GM12872 (cell line): ENCODE results near the gene TULP1.

ENCODE experiments used
- TF ChIP-seq, protein P1 (sequence below): IDR thresholded peaks from 3 replicates; pipeline ENCODE4 v1.5.1; 2011; ENCODE audit warnings: low read depth, mild to moderate bottlenecking, low read length, moderate library complexity; ENCODE audit not compliant: insufficient read depth

The TULP1 gene

DNA sequence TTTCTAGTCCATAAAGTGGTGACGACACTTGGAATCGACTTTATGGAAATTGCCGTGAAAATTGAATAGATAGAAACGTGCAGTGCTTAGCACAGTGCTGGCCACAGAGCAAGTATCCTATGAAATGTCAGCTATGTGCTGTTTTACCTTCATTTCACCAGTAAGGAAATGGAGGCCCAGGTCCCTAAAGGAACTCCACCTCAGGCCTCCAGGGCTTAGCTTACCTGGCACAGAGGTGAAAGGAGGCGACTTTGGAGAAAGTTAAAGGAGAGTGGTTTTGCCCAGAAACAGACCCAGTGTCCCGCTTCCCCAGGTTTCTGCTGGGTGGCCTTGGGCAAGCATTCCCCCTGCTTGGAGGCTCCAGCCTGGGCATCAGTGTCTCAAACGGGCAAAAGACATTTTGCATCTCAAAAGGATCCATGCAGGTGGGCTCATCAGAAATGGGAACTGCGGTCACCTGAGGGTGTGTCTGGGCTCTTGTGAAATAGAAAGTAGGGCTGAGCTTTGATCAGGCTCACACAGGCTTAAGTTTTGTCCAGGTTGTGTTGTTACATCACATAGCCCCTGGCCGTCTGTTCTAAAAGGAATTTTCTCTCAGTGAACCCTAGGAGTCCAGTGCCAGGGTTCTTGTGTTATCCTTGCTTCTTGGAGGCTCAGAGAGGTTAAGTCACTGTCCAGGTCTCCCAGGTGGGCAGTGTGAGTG lies 6.8 kb upstream of the TULP1 start:
- TF ChIP-seq, protein P1, sequence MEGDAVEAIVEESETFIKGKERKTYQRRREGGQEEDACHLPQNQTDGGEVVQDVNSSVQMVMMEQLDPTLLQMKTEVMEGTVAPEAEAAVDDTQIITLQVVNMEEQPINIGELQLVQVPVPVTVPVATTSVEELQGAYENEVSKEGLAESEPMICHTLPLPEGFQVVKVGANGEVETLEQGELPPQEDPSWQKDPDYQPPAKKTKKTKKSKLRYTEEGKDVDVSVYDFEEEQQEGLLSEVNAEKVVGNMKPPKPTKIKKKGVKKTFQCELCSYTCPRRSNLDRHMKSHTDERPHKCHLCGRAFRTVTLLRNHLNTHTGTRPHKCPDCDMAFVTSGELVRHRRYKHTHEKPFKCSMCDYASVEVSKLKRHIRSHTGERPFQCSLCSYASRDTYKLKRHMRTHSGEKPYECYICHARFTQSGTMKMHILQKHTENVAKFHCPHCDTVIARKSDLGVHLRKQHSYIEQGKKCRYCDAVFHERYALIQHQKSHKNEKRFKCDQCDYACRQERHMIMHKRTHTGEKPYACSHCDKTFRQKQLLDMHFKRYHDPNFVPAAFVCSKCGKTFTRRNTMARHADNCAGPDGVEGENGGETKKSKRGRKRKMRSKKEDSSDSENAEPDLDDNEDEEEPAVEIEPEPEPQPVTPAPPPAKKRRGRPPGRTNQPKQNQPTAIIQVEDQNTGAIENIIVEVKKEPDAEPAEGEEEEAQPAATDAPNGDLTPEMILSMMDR = no peak

DNA sequence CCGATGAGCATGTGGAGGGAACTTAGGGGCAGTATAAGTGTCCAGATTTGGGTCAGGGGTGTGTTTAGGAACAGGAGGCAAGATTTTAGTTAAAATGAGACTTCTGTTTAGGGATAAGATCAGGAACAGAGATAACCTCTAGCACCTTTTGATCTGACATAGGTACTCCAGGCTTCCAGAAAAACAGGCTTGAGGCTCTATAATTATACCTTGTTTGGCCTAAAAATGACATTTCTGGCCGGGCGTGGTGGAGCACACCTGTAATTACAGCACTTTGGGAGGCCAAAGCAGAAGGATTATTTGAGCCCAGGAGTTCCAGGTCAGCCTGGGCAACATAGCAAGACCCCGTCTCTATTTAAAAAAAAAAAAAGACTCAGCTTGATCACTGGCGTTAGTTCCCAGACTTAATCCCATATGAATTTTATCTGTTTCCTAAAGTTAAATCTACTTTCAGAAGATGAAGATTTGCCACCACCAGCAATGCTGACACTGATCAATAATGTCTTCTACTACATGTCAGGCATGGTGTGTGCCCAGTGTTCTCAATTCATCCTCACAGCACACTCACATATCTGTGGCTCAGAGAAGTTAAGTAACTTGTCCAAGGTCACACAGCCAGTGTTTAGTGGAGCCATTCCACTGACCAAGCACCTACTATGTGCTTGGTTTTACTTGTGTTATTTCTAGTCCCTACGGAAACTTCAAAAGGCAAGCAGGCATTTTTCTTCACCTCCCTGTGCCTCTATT lies 6.0 kb upstream of the TULP1 start:
- TF ChIP-seq, protein P1 = no peak

DNA sequence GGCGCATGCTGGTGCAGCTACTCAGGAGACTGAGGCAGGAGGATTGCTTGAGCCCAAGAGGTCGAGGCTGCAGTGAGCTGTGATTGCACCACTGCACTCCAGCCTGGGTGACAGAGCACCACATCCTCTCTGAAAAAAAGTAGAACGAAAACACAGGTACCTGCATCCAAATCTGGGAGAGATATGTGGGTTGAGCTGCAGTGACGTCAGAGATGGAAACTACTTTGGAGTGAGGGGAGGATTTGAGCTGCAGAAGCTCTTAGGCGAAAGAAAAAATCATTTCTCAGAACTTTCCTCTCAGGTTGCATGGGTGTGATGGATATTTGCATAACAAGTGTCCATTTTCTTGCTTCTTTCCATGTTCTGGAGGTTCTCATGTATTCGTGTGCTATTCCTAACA lies 4.0 kb upstream of the TULP1 start:
- TF ChIP-seq, protein P1 = no peak

GRCh38 chr6:35514587-35514986 lies 1.9 kb upstream of the TULP1 start:
- TF ChIP-seq, protein P1 = no peak

GRCh38 chr6:35512006-35512405 lies 690 bp downstream of the TULP1 start:
- TF ChIP-seq, protein P1 = no peak

GRCh38 chr6:35511562-35511941 lies 1.1 kb downstream of the TULP1 start:
- TF ChIP-seq, protein P1 = no peak

DNA sequence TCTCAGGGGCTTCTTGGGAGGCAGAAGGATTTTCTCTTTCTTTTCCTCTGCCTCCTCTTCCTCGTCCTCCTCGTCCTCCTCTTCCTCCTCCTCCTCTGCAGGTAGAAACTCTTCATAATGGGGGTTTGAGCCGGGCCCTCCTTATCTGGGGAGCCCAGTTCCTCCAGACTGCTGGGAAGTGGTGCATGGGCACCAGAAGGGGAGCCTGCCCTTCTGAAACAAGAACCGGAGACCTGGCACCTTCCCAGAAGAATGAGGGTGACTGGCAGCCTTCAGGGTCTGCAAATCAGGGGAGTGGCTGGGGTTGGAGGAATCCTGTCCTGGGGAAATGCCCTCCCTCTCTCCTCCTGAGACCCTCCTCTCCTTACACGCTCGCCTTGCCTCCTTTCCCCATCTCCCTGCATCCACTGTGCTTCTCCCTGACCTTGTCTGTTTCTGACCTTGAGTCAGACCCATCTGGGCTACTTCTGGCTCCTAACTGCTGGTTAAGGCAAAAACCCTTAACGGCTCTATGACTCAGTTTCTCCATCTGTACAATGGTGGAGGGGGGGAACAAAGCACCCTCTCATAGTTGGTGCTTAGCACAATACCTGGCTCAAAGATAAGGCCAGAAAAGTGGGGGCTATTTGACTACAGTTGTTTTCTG lies 1.7 kb downstream of the TULP1 start:
- TF ChIP-seq, protein P1 = no peak
